Frontal cortex (tissue), 4 donors: ENCODE data around the gene ADAP2. TPM values are rescaled to one million over a fixed set of nuclear protein-coding genes. Genes with fewer than 3 reads are reported as not detected.
"Not testable (repeated sequence)": the region's sequence is repeated elsewhere in the genome, so short reads cannot be mapped to it uniquely, and the experiment has no call there.

ENCODE experiments used
- DNase-seq, 2 donors: peaks; one replicate each; pipeline ENCODE4 v3.0.0; 2012; ENCODE audit warnings: low spot score in 2 of 2
- FAIRE-seq: peaks from 2 replicates; lab custom pipeline; 2012; peaks lifted over from hg19 to GRCh38; lab: Jason Lieb, UNC
- total RNA-seq: library from RNA; depleted of rRNA; stranded (reverse); fragments of >200 nt; gene quantifications from one replicate; pipeline ENCODE4 v1.2.3, GENCODE V29; 2014
- donor health status: control.
- donor health status: control.
- donor health status: control.

ADAP2 gene
- total RNA-seq, 1 donor from 2014 or later = 4.1 TPM

DNA sequence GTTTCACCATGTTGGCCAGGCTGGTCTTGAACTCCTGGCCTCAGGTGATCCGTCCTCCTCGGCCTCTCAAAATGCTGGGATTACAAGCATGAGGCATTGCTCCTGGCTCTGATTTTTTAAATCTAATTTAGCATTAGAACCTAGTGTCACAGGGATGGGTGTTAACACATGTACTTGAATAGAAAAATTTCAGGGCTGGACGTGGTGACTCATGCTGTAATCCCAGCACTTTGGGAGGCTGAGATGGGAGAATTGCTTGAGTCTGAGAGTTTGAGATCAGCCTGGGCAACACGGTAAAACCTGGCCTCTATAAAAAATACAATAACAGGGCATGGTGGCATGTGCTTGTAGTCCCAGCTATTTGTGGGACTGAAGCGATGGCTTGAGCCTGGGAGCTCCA, 43.1 kb downstream of the ADAP2 start:
- DNase-seq (no peak), FAIRE-seq (no peak)

DNA sequence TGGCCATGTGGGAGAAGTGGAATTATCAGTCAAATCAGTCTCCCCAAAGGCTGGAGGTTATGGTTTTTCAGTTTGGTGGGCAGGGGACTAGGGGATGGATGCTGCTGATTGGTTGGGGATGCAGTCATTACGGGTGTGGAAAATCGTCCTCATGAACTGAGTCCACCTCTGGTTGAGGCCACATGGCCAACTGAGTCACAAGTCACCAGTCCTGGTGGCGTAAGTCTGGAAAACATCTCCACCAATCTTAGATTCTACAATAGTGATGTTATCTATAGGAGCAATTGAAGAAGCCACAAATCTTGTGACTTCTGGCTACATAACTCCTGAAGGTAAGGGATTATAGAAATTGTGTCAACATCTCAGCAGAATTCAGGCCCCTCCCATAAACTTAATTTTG, 43.9 kb downstream of the ADAP2 start:
- FAIRE-seq (no peak), DNase-seq (no peak)

DNA sequence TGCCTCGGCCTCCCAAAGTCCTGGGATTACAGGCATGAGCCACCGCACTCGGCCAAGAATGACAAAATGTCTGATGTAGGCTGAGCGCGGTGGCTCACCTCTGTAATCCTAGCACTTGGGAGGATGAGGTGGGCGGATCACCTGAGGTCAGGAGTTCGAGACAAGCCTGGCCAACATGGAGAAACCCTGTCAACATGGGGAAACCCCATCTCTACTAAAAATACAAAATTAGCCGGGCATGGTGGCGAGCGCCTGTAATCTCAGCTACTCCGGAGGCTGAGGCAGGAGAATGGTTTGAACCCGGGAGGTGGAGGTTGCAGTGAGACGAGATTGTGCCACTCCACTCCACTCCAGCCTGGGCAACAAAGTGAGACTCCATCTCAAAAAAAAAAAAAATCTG, 46.2 kb downstream of the ADAP2 start:
- FAIRE-seq, DNase-seq: not testable (repeated sequence)

- DNase-seq = no peak
- FAIRE-seq = no peak
Observed at GRCh38 chr17:30969989-30970830, 48.5 kb downstream of the ADAP2 start.

- DNase-seq (peak; percentile 74 to 78), FAIRE-seq (no peak)
Observed at GRCh38 chr17:30970831-30971567, 49.3 kb downstream of the ADAP2 start, which contains the start of gene RNF135. TSS of gene RNF135 (plus strand) at chr17:30971039. CDS start at chr17:30971074, 35 bp downstream.

GRCh38 chr17:30975042-30975820, 53.5 kb downstream of the ADAP2 start:
- DNase-seq (no peak), FAIRE-seq (no peak)

DNA sequence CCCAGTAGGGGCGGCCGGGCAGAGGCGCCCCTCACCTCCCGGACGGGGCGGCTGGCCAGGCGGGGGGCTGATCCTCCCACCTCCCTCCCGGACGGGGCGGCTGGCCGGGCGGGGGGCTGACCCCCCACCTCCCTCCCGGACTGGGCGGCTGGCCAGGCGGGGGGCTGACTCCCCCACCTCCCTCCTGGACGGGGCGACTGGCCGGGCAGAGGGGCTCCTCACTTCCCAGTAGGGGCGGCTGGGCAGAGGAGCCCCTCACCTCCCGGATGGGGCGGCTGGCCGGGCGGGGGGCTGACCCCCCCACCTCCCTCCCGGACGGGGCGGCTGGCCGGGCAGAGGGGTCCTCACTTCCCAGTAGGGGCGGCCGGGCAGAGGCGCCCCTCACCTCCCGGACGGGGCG, 58.2 kb downstream of the ADAP2 start:
- DNase-seq, FAIRE-seq: not testable (repeated sequence)

- no peak for DNase-seq
- FAIRE-seq = no peak
Observed at GRCh38 chr17:30981531-30982519, 60.1 kb downstream of the ADAP2 start.

GRCh38 chr17:30982855-30983254, 61.1 kb downstream of the ADAP2 start:
- FAIRE-seq (no peak), DNase-seq (no peak)

DNA sequence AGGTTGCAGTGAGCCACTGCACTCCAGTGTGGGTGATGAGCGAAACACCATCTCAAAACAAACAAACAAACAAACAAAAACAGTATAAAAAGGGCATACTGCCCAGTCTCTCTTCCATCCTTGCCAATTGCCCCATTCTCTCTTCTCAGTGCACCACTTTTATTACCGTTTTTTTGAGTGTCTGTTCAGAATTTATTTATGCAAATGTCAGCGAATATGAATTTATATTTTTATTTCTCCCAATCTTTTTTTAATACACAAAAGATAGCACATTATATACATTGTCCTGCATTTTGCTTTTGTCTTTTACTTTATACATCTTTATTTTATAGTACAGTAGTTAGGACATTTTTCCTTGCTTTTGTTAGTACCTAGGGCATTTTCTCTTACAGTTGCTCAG, 68.7 kb downstream of the ADAP2 start:
- DNase-seq (no peak), FAIRE-seq (no peak)

DNA sequence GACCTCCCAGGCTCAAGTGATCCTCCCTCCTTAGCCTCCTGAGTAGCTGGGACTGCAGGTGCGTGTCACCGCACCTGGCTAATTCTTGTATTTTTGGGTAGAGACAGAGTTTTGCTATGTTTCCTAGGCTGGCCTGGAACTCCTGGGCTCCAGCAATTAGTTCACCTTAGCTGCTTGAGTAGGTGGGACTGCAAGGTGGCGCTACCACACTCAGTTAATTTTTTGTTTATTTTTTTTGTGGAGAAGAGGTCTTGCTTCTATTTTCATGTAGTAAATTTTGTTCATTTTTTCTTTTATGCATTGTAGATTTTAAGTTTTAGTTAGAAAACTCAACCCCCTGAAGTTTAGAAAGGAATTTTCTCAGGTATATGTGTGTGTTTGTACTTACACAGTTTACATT, 70.8 kb downstream of the ADAP2 start:
- no peak for DNase-seq
- FAIRE-seq = no peak

DNA sequence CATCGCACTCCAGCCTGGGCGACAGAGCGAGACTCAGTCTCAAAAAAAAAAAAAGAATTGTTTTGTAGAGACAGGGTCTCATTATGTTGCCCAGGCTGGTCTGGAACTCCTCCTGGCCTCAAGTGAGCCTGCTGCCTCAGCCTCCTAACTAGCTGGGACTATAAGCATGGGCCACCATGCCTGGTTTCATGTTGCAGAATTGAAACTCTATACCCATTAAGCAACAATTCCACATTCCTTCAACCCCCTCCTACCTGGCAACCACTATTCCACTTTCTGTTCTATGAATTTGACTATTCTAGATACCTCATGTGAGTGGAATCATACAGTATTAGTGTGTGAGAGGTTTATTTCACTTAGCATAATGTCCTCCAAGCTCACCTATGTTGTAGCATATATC, 73.6 kb downstream of the ADAP2 start:
- no peak for FAIRE-seq
- DNase-seq = no peak

GRCh38 chr17:30996486-30996885, 74.7 kb downstream of the ADAP2 start:
- FAIRE-seq (no peak), DNase-seq (no peak)

DNA sequence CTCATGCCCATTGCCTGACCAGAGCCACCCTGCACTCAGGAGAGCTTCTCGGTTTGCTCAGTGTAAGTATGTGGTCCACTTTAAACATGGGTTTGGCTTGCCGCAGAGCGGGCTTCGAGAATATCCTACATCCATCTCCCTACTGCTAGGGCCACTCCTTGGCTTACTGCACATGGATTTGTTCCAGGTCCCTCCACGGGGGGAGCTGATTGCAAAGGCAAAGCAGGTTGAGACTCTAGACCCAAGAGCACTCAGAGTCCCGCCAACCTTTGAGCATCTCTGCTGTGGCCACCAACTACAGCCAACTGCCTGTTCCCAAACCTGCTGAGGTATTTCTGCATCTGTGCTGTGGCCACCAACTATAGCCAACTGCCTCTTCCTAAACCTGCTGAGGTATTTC, 75.5 kb downstream of the ADAP2 start:
- FAIRE-seq (no peak), DNase-seq (no peak)

- no peak for DNase-seq
- FAIRE-seq = no peak
Observed at GRCh38 chr17:30997842-30998241, 76.1 kb downstream of the ADAP2 start.

DNA sequence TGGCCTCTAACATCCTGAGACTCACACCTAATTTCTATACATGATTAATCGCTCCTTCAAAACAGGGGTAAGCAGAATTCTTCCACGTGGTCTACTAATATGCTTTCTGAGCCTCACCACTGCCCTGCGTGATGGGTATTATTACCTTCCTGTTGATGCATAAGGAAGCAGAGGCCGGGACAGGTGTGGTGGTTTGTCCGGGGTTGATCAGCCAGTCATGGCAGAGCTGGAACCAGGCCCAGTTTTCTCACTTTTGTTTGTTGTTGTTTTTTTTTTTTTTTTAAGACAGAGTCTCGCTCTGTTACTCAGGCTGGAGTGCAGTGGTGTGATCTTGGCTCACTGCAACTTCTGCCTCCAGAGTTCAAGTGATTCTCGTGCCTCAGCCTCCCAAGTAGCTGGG, 80.3 kb downstream of the ADAP2 start:
- DNase-seq (no peak), FAIRE-seq (no peak)

- DNase-seq (no peak), FAIRE-seq (no peak)
Observed at GRCh38 chr17:31003225-31003866, 81.6 kb downstream of the ADAP2 start.

DNA sequence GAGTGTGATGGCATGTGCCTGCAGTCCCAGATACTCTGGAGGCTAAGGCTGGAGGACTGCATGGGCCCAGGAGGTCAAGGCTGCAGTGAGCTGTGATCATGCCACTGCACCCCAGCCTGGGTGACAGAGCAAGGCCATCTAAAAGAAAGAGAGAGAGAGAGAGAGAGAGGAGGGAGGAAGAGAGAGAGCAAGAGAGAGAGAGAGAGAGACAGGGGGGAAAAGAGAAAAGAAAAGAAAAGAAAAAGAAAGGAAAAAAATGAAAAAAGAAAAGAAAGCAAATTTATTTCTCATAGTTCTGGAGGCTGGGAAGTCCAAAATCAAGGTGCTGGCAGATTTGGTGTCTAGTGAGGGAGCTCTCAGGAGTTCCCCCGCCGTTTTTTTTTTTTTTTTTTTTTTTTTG, 82.4 kb downstream of the ADAP2 start:
- DNase-seq = no peak
- FAIRE-seq = no peak
